Astrocyte (in vitro differentiated cells and primary cell): ENCODE data around the gene PSD. TPM values are rescaled to one million over a fixed set of nuclear protein-coding genes. Genes with fewer than 3 reads are reported as not detected.

Source experiments
- DNase-seq: peaks from one replicate; pipeline ENCODE4 v3.0.0-alpha.2; 2010; ENCODE audit warnings: low read depth
- FAIRE-seq: peaks from 2 replicates; lab custom pipeline; 2011; peaks lifted over from hg19 to GRCh38; lab: Jason Lieb, UNC
- H2AFZ ChIP-seq: 2 replicates; pipeline ENCODE4 v1.6.0; 2012; ENCODE audit warnings: low read depth, low read length, inconsistent platforms
- H3K27ac ChIP-seq: 2 replicates; pipeline ENCODE4 v1.5.1; 2011; ENCODE audit warnings: low read depth, low read length, inconsistent platforms
- H3K27me3 ChIP-seq: 2 replicates; pipeline ENCODE4 v1.6.0; 2011; ENCODE audit warnings: low read length, inconsistent platforms; ENCODE audit not compliant: insufficient read depth
- H3K36me3 ChIP-seq: 2 replicates; pipeline ENCODE4 v1.5.1; 2011; ENCODE audit warnings: low read length, inconsistent platforms; ENCODE audit not compliant: insufficient read depth
- H3K4me1 ChIP-seq: 2 replicates; pipeline ENCODE4 v1.5.1; 2011; ENCODE audit warnings: low read length, inconsistent platforms; ENCODE audit not compliant: insufficient read depth
- H3K4me2 ChIP-seq: 2 replicates; pipeline ENCODE4 v1.6.0; 2012; ENCODE audit warnings: low read length, inconsistent platforms
- H3K4me3 ChIP-seq: 2 replicates; pipeline ENCODE4 v1.5.1; 2011; ENCODE audit warnings: low read depth, mild to moderate bottlenecking, low read length, inconsistent platforms; ENCODE audit not compliant: insufficient read depth
- H3K79me2 ChIP-seq: 2 replicates; pipeline ENCODE4 v1.6.0; 2012; ENCODE audit warnings: mild to moderate bottlenecking, low read length, inconsistent platforms; ENCODE audit not compliant: insufficient read depth
- H3K9ac ChIP-seq: 2 replicates; pipeline ENCODE4 v1.6.0; 2012; ENCODE audit warnings: mild to moderate bottlenecking, low read length, inconsistent platforms
- H3K9me3 ChIP-seq: 2 replicates; pipeline ENCODE4 v1.5.1; 2012; ENCODE audit warnings: low read depth, mild to moderate bottlenecking, low read length, inconsistent platforms; ENCODE audit not compliant: insufficient read depth
- H4K20me1 ChIP-seq: 2 replicates; pipeline ENCODE4 v1.6.0; 2012; ENCODE audit warnings: low read length, inconsistent platforms; ENCODE audit not compliant: insufficient read depth
- H3K27ac Mint-ChIP-seq: one replicate; pipeline ENCODE4 v1.8.0; 2021; ENCODE audit warnings: mild to moderate bottlenecking, mixed read lengths; ENCODE audit not compliant: unreplicated experiment
- H3K27me3 Mint-ChIP-seq: one replicate; pipeline ENCODE4 v1.8.0; 2021; ENCODE audit warnings: low read depth, mixed read lengths; ENCODE audit not compliant: unreplicated experiment
- H3K36me3 Mint-ChIP-seq: one replicate; pipeline ENCODE4 v1.8.0; 2021; ENCODE audit warnings: low read depth, mixed read lengths; ENCODE audit not compliant: unreplicated experiment
- H3K4me1 Mint-ChIP-seq: one replicate; pipeline ENCODE4 v1.8.0; 2021; ENCODE audit warnings: low read depth, mixed read lengths; ENCODE audit not compliant: unreplicated experiment
- H3K4me3 Mint-ChIP-seq: one replicate; pipeline ENCODE4 v1.8.0; 2021; ENCODE audit warnings: mild to moderate bottlenecking, moderate library complexity, mixed read lengths; ENCODE audit not compliant: unreplicated experiment
- H3K9me3 Mint-ChIP-seq: one replicate; pipeline ENCODE4 v1.8.0; 2021; ENCODE audit warnings: mild to moderate bottlenecking, mixed read lengths; ENCODE audit not compliant: unreplicated experiment
- CTCF ChIP-seq: IDR thresholded peaks from 2 replicates; pipeline ENCODE4 v1.5.1; 2011; ENCODE audit warnings: low read depth, mild to moderate bottlenecking, inconsistent platforms, low read length, moderate library complexity; ENCODE audit not compliant: insufficient read depth
- EZH2 ChIP-seq: IDR thresholded peaks from 2 replicates; pipeline ENCODE4 v1.6.1; 2012; ENCODE audit warnings: mild to moderate bottlenecking, low read length, inconsistent platforms; ENCODE audit not compliant: insufficient read depth
- total RNA-seq: library from RNA; stranded (reverse); gene quantifications from 2 replicates; pipeline ENCODE4 v1.2.1, GENCODE V29; 2021

The PSD gene
- total RNA-seq, 1 donor from 2014 or later, result 8.8 TPM

GRCh38 chr10:102376901-102377300 lies 41.7 kb downstream of the PSD start:
- H3K9ac ChIP-seq, result no peak overlapping the region
- DNase-seq (no peak), FAIRE-seq (no peak)
- no peak overlapping the region for H3K4me2 ChIP-seq
- no peak for TF ChIP-seq EZH2
- TF ChIP-seq CTCF, result no peak
- H3K79me2 ChIP-seq, result no peaks in the 10 kb centered on the region
- Mint-ChIP-seq H3K27ac (no peak overlapping the region), H3K4me1 (no peaks in the 10 kb centered on the region), H3K9me3 (no peaks in the 10 kb centered on the region), H3K36me3 (peaks cover 18% of the 10 kb centered on the region), H3K4me3 (no peak overlapping the region), H3K27me3 (no peaks in the 10 kb centered on the region)
- no peak overlapping the region for H3K4me3 ChIP-seq
- peaks cover 54% of the 10 kb centered on the region for H3K36me3 ChIP-seq
- no peaks in the 10 kb centered on the region for H3K27me3 ChIP-seq
- no peaks in the 10 kb centered on the region for H3K4me1 ChIP-seq
- peaks cover 45% of the 10 kb centered on the region for H4K20me1 ChIP-seq
- no peak overlapping the region for H3K27ac ChIP-seq
- no peaks in the 10 kb centered on the region for H3K9me3 ChIP-seq
- no peak overlapping the region for H2AFZ ChIP-seq

DNA sequence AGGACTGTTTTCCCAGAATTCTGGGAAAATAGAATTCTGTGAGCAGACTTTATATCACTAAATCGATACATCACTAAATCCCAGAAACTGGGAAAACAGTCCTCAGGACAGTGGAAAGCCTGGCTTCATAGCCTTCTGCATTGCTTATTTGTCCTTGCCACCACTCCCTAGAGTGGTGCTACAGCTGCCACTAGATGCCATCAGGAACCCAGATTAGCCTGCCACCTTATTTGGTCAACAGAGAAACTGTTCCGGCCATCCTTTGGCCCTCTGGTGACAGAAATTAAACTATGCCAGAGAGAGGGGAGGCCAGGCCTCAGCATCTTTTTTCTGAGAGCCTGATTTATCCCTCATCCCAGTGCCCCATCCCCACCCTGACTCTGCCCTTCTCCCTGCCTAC lies 42.7 kb downstream of the PSD start:
- no peaks in the 10 kb centered on the region for H3K9me3 Mint-ChIP-seq
- H3K4me3 ChIP-seq, result no peak overlapping the region
- H3K36me3 ChIP-seq, result peaks cover 57% of the 10 kb centered on the region
- FAIRE-seq, result no peak
- TF ChIP-seq EZH2 (no peak), CTCF (no peak)
- H3K27me3 Mint-ChIP-seq, result no peaks in the 10 kb centered on the region
- H3K4me1 ChIP-seq, result no peaks in the 10 kb centered on the region
- peaks cover 45% of the 10 kb centered on the region for H4K20me1 ChIP-seq
- no peak for DNase-seq
- H3K36me3 Mint-ChIP-seq, result peaks cover 18% of the 10 kb centered on the region
- no peak overlapping the region for H3K4me2 ChIP-seq
- H3K27ac Mint-ChIP-seq, result peak overlapping the region; percentile 34
- no peaks in the 10 kb centered on the region for H3K27me3 ChIP-seq
- H3K4me3 Mint-ChIP-seq, result no peak overlapping the region
- no peaks in the 10 kb centered on the region for H3K4me1 Mint-ChIP-seq
- H2AFZ ChIP-seq, result no peak overlapping the region
- H3K79me2 ChIP-seq, result no peaks in the 10 kb centered on the region
- H3K27ac ChIP-seq, result no peak overlapping the region
- H3K9ac ChIP-seq, result no peak overlapping the region
- H3K9me3 ChIP-seq, result no peaks in the 10 kb centered on the region

- H3K27me3 Mint-ChIP-seq, result no peaks in the 10 kb centered on the region
Measured at GRCh38 chr10:102375250-102375649, 43.3 kb downstream of the PSD start.

More at GRCh38 chr10:102375250-102375649, 43.3 kb downstream of the PSD start:
- peaks cover 62% of the 10 kb centered on the region for H3K36me3 ChIP-seq
- H3K4me3 ChIP-seq, result no peak overlapping the region
- H3K9me3 ChIP-seq, result no peaks in the 10 kb centered on the region
- no peak overlapping the region for H3K27ac ChIP-seq
- H3K36me3 Mint-ChIP-seq, result peaks cover 22% of the 10 kb centered on the region
- DNase-seq (no peak), FAIRE-seq (no peak)
- no peaks in the 10 kb centered on the region for H3K4me1 ChIP-seq
- no peak overlapping the region for H3K4me2 ChIP-seq
- H2AFZ ChIP-seq, result no peak overlapping the region
- no peaks in the 10 kb centered on the region for H3K79me2 ChIP-seq
- H3K9ac ChIP-seq, result no peak overlapping the region
- H3K9me3 Mint-ChIP-seq, result no peaks in the 10 kb centered on the region
- H3K27me3 ChIP-seq, result no peaks in the 10 kb centered on the region
- TF ChIP-seq CTCF, result no peak
- no peak for TF ChIP-seq EZH2
- no peaks in the 10 kb centered on the region for H3K4me1 Mint-ChIP-seq
- peaks cover 51% of the 10 kb centered on the region for H4K20me1 ChIP-seq
- no peak overlapping the region for H3K27ac Mint-ChIP-seq
- no peak overlapping the region for H3K4me3 Mint-ChIP-seq
